GM18870 (cell line): ENCODE results near the gene GNB1L.

ENCODE experiments used
- ATAC-seq: cut with Tn5 transposase; IDR thresholded peaks from one replicate; pipeline ENCODE4 v1.9.1; 2021; ENCODE audit warnings: moderate library complexity; ENCODE audit not compliant: unreplicated experiment

Gene GNB1L

DNA sequence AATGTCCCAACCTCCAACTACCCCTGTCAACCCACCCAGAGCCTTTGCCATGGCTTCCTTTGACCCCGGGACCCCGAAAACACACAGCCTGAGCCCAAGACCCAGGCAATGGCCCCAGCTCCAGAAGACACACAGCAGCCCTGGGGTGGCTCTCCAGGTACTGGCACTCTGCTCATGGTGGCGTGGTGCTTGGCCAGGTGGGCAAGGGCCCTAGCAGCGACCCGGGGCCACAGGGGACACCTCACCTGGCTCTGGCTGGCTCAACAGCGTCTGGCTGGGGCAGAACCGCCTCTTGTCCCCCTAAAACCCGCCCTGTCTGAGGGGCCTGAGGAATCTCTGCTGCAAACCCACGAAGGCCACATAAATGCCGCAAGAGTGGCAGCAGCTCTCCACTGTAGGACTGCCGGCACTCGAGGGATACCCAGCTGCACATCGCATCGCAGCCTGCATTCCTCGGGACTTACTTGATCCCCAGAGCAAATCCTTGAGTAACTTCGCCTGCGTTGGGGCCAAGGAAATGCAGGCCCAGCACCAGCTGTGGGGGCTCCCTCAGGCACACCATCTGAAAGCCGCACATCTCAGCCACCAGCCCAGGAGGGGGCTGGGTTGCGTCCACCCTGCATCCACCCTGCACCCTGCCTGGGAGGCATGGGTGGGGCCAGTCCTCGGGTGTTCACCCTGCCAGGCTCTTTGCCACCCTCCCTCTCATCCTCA, 23.1 kb upstream of the GNB1L start:
- no peak for ATAC-seq

GRCh38 chr22:19876941-19877625, 22.4 kb upstream of the GNB1L start:
- no peak for ATAC-seq

GRCh38 chr22:19876314-19876940, 21.8 kb upstream of the GNB1L start:
- no peak for ATAC-seq

DNA sequence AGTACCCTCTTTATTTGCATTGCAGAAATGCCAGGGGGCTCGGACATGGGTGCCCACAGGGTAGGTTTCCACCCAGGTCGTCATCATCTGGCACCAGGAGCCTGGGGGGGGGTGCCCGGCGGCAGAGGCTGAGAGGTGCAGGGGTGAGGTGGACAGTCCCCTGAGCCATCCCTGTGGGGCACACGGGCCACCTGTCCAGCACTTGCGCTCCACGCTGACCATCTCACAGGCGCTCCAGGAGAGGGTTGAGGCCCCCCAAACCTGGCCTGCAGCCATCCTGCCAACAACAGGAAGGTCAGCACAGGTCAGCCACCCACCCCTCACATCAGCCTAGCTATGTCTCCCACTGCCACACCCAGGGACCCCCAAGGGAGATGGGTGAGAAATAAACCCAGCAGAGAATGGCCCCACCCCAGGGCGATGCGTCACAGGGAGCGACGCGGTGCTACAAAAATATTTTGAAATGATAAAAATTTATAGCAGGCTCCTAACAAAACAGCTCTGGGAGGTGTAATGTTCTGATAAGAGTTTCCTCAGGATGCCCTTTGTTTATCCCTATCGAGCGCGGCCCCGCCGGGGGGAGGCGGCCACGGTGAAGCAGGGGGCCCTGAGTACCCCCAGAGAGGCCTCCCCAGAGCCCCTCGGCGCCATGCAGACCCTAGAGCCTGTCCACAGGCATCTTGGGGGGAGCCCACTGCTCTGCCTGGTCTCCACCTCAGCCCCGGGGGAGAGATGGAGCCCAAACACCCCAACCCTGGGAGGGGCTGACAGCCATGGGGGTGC, 21.0 kb upstream of the GNB1L start:
- ATAC-seq, result no peak

DNA sequence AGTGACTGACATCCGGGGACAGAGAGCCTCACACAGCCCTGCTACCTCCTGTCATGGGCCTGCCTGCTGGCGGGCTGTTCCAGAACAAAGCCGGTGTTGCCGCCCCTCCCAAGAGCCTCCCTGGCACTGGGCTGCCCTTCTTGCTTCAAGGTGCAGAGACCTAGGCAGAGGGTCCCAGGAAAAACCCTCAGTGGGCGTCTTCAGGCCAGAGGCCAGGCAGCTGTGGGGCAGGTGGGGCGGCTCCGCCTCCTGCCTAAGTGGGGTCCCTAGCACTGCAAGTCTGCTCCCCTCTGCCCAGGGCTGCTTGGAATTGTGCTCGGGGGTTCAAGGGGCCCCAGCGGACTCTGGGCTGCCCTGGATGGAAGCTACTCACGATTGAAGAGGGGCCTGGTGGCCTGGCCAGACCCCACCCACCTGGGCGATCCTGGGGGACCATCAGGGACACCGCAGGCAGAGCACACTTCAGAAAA, 20.4 kb upstream of the GNB1L start:
- ATAC-seq, result no peak

DNA sequence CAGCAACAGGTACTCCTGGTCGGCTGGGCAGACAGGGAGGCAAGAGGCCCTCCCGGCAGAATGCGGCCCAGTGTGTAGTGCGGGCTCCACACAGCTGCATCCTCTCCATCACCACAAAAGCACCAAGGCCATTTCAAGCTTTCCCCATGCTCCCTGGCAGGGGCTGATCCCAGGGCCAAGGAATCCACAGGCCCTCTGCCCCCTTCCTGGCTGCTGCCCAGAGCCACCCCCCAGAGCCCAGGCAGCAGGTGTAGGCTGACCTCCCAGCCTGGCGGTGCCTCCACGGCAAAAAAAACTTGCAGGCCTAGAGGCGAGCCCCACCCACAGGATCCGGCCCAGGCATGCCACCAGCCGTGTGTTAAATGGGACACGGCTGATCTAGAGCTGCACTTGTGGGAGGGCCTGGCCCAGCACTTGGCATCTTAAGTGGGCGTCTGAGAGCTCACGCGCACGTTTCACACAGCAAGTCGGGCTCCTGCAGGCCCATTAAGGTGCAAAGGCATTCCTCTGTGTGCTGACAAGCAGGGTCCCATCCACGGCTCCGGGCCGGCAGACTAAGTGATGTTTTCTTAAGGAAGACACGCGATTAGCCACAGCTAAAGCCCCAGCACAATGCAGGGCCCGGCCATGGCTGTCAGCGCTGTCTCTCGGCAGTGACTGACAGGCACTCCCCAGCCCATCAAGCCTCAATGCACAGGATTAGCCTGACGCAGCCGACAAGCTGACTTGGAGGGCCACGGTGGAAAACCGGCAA, 19.8 kb upstream of the GNB1L start:
- no peak for ATAC-seq

DNA sequence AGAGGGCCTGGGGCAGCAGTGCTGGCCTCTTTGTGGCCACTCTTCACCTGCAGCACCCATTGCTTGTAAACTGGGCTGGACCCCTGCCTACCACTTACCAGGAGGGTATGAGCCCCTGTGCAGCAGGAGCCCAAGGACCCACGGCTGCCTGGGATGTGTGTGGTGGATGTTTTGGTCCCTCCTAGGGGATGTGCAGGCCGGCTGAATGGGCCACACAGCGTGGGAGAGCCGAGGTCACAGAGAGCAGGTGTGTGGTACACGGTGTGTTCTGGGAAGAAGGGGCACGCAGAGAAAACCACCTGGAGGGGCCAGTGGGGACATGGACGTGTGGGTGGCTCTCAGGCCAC, 19.3 kb upstream of the GNB1L start:
- ATAC-seq, result no peak

GRCh38 chr22:19873138-19873959, 18.7 kb upstream of the GNB1L start:
- ATAC-seq, result no peak

DNA sequence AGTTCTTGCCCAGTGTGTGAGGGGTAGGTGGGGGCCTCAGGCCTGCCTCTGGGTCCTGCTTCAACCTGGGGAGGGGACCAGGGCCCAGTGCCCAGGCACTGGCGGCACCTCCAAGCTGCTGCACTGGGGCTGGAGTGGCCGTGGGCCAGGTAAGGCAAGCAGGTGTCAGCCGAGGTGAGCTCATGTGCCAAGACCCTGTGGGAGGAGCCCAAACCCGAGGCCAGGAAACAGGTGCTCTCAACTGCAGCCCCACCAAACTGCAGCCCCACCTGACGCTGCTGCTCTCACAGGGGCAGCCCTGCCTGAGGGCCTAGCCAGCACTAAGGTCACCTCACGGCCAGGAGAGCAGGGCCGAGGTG, 18.1 kb upstream of the GNB1L start:
- ATAC-seq, result no peak

DNA sequence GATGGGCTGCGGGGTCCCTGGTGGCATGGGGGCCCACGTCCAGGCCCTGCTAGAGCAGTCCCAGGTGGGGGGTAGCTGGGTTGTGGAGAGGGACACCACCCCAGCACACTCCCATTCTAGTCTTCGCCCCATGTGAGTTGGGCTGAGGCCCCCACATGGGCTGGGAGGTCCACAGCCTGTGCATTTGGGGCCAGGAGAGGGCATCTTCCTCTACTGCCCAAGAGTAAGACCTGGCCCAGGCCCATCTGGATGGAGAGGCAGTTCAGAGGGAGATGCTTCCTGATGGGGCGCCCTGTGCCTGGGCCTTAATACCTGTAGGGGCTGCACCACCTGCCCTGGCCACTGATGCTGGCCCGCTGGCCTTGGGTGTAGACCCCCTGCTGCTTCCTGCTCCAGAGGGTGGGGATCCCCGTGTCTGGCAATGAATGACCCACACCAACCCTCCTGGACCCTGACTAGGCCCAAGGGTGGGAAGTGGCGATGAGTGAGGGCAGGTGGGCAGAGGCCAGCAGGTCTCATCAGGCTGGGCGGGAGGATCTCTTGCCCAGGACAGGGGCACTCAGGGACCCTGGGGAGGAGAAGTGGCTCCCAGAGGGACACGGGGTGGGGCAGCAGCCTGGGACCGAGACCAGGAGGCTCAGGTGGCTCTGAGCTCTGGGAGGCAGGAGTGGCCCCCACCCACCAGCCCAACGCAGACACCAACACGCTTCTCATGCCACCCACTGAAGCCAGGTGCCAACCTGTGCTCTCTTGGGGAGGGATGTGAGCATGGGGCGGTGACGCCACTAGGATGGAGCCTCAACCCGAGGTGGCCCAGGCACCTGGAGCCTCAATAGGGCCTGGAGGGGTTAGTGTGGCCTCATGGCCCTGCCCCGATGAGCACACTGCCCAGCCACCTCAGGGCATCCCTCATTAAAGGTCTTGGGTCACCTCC, 17.4 kb upstream of the GNB1L start:
- no peak for ATAC-seq

DNA sequence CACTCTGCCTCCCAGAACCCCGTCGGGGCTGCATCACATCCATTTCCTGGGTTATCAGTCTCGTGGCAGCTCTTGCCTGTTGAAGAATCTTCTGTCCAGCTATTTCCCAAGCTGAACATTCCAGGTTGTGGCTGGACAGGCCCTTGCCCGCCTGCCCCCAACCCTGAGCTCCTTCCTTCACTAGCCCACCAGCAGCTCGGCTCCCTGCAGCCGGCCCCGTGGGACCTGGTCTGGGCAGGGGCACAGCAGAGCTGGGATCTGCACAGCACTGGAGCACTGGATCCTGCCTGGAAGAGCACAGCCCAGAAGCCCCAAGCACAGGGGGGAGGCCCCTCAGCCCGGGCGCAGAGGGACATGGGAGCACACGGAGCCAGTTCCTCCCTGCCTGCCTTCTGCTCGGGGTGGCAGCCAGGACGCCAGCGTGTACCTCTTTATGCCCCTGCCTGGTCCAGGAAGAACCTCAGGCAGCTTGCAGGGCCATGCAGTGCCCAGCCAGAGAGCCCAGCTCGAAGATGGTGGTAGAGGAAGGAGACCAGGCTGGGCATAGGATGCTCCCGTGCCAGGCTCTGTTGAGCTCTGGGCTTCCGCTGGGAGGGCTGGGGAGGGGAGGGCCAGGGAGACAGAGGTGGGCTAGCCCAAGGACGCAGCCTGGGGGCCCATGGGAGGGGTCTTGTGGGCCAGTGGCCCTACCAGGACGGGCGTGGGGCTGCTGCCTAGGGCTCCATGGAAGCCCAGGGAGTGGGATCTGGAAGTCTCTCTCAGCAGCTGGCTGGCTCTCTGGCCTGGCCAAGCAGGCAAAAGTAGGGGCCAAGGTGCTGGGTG, 16.6 kb upstream of the GNB1L start:
- ATAC-seq, result no peak

DNA sequence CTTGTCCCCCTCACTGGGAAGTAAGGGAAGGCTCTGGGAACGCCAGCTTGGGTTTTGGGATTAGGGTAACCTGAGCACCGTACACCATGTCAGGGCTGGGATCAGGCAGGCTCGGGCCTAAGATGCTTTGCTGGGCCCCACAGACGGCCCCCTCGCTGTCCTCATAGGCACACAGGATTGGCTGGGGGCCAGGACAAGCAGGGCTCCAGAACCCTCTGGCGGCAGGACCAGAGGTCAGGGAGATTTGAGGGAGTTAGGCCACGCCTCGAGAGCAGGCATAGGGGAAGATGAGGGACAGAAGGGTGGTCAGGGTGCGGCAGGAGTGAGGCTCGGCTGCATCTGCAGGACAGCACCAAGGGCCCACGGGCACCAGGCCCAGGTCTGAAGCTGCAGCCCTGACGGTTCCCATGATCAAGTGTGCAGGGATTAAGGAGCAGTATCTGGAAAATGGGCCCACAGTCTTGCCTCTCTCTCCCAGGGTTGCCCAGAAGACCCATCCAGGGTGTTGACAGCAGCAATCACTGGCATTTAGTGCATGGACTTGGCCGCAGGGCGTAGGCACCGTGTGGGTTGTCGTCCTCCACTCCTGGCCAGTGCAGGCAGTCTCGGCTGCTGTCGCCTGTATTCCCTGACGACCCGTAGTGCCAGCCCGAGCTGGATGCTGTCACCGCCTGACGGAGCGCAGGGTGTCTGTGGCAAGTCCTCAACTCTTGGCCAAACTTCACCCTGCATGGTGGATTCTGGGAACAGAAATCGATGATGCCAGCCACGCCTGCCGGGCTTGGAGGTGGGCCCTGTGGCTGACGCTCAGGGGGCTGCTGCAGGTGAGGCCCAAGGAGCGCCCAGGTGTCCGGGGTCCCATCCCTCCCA, 15.7 kb upstream of the GNB1L start:
- ATAC-seq, result no peak

- no peak for ATAC-seq
These were observed 15.0 kb upstream of the GNB1L start for GRCh38 chr22:19869497-19870152.

DNA sequence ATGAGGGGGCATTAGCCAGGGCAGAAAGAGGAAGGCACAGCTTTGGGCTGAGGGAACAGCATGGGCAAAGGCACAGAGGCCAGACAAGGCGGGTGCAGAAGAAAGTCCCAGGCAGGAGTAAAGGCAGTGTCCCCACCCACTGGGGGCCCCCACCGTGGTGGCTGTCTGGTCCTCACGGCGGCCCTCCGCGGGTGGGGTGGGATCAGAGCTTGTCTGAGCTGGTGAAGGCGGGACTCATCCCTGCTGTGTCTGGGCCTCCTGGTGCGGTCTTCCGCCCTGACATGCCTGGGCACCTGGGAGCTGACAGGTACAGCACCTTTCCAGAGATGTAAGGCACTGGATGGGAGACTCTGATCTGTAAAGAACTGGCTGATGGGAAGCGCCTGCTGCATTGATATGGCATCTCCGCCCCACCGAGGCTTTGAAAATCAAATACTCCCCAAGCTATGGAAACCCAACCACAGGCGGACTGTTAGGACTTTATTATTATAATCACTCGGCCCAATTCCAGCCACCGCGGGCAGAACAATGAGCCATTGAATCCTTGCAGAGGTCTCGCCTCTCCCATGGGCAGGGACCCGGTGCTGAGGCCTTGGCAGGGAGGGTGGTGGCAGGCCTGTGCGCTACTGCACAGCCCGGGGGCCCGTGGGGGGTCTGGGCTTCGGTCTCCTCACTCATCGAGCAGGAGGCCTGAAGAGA, 14.2 kb upstream of the GNB1L start:
- ATAC-seq, result no peak

GRCh38 chr22:19868333-19868732, 13.7 kb upstream of the GNB1L start:
- ATAC-seq, result no peak

DNA sequence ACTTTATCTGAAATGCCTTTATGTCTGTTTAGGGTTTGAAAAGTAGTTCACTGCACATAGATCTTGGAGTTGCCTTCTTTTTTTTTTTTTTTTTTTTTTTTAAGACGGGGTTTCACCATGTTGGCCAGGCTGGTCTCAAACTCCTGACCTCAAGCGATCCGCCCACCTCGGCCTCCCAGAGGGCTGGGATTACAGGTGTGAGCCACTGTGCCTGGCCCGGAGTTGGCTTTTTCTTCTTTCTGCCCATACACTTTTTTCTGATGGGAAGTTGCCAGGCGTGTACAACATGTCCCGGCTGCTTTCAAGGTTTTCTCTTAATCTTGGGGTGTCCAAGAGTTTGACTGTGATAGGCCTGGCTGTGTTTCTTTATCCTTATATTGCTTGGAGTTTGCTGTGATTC, 12.9 kb upstream of the GNB1L start:
- no peak for ATAC-seq
